Hair follicle dermal papilla cell (primary cell): ENCODE data around the gene DYNC2I2. TPM values are rescaled to one million over a fixed set of nuclear protein-coding genes. Genes with fewer than 3 reads are reported as not detected.

Experiments
- total RNA-seq: library from RNA; depleted of rRNA; stranded (reverse); fragments of >200 nt; gene quantifications from 2 replicates; pipeline ENCODE4 v1.2.3, GENCODE V29; 2012

The DYNC2I2 gene
- 49.8 and 56.8 TPM in 2 replicates for total RNA-seq

DNA sequence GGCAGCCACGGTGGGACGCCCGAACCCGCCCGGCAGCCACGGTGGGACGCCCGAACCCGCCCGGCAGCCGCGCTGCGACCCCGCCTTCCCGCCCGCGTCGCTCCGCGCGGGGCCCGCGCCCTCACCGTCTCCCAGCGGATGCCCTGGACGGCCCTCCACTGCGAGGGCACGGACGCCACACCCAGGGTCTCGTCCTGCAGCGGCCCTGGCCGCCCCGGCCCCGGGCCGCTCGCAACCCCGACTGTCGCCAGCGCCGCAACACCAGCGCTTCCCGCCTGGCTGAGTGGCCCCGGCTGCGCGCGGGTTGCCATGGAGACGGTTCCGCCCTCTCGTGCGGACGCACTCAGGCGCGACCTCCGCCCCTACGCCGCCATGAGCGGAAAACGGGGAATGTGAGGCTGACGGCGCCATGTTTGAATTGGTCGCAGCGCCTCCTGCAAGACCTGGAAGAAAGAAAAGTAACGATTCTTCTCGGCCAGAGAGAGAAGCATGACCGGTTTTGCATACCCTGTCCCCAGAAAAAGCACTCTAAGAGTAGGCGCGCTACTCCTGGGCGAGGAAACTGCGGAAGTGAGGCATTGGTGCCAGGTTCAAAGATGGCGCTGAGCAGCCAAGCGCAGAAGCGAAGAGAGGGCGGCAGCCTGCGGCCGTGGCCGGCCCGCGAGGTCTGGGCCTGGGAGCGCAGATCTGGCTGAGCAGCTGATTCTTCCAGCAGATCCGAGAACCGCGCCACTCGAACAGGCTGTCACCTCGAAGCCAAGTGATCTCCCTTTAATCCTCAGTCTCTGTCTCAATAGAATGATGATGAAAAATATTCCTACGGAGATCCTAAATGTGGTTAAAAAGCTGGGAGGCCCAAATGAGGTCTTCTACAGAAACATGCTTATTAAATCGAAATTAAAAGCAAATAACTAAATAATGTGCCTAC, at the start of gene DYNC2I2:
DYNC2I2 (minus strand) TSS at position 432 of the 928 bp plus-strand sequence; CDS start at position 311, 121 bp downstream.

DNA sequence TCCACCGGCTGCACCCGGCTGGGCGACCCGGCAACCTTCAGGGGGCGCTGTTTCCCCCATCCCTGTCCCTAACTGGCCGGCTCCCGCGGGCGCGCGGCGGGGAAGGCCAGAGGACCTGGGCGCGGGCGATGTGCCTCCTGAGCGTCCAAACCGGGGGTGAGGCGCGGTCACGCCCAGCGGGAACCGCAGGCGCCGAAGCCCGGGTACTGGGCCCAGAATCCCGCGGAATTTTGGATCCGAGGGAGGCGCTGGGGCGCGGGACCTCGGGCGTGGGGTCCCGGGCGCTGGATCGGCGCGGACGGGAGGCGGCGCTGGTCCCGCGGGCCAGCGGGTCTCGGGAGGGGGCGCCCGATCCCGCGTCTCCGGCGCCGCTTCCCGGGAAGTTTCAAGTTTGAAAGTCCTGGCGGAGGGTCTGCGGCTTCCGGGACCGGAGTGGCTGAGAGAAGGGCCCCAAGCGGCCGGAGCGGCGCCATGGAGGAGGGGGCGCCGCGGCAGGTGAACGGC, 45.9 kb upstream of the DYNC2I2 start, which contains the start of gene PKN3:
PKN3 (plus strand) TSS at position 59 of the 504 bp plus-strand sequence; CDS start at position 472, 413 bp downstream.

DNA sequence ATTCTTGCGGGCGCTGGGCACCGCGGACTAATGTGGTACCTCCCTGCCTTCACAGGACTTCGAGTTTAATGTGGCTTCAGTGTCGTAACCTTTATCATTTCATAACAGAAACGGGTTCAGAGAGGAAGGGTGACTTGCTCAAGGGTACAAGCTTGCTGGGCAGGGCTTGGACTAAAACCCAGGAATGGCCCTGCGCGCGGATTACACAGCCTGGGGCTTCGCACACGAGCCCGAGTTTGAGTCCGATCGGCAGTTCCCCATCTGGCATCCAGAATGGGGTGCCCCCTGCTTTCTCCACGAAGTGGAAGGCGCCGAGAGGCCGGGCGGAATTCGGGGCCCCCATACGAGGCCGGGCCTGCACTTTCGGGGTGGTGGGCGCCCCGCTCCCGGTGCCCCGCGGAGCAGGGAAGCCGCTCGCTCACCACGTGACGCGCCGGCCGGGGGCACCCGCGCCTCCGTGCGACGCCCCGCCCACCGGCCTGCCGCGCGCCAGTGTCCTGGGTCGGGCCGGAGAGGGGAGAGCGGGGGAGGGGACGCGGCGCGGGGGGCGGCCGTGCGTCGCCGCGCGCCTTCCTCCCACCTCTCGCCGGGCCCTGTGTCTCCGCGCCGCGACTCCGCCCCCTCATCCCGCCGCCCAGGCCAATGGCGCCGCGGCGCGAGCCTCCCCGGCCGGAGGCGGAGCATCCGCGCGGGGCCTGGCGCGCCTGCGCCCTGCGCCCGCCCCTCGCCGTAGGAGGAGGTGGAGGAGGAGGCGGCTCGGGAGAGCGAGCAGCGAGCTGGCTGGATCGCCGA, 32.0 kb upstream of the DYNC2I2 start, which contains the start of gene SET:
SET (plus strand) TSS at position 722 of the 792 bp plus-strand sequence. CDS start 361 bp downstream, outside the sequence.

Other genes with a start within 250 kb of the DYNC2I2 start
- gene CERCAM, start 236.0 kb downstream of the DYNC2I2 start, total RNA-seq = 194 and 208 TPM in 2 replicates
- 27.3 and 31.0 TPM in 2 replicates for gene ODF2, start 200.8 kb downstream of the DYNC2I2 start, total RNA-seq
- 25.8 and 28.1 TPM in 2 replicates for gene GLE1, start 152.1 kb downstream of the DYNC2I2 start, total RNA-seq
- 396 and 421 TPM in 2 replicates for gene SPTAN1, start 104.3 kb downstream of the DYNC2I2 start, total RNA-seq
- 214 and 264 TPM in 2 replicates for gene SET, start 32.4 kb upstream of the DYNC2I2 start, total RNA-seq
- gene PKN3, start 45.7 kb upstream of the DYNC2I2 start, total RNA-seq = 2.4 and 3.6 TPM in 2 replicates
- gene ZDHHC12, start 67.3 kb upstream of the DYNC2I2 start, total RNA-seq = 23.6 and 24.2 TPM in 2 replicates
- 29.8 and 31.0 TPM in 2 replicates for gene ZER1, start 115.1 kb upstream of the DYNC2I2 start, total RNA-seq
- 21.3 and 26.4 TPM in 2 replicates for gene TBC1D13, start 130.4 kb upstream of the DYNC2I2 start, total RNA-seq
- gene ENDOG, start 161.7 kb upstream of the DYNC2I2 start, total RNA-seq = 18.5 and 20.8 TPM in 2 replicates
- 18.8 and 20.4 TPM in 2 replicates for gene SPOUT1, start 172.9 kb upstream of the DYNC2I2 start, total RNA-seq
- 5.2 and 6.9 TPM in 2 replicates for gene KYAT1, start 225.1 kb upstream of the DYNC2I2 start, total RNA-seq
- gene LRRC8A, start 225.3 kb upstream of the DYNC2I2 start, total RNA-seq = 49.5 and 49.7 TPM in 2 replicates